ENCODE data around the gene ADAM12.

DNA sequence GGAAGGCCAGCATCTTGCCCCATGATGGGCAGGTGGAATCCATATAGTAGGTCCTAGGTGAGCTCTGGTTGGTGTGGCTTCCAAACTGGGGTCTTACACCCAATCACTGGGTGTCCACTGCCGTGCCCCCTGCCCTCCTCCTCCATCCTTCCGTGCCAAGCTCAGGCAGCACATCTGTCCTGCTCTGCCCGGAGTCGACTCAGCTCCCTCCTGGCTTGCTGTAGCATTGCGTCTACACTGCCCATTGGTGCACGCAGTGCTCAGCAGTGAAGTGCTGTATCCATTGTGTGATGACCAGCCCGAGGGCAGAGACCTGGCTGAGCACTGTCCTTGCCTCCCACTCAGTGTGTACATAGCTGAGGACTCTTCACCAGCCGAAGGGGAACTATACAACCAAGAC lies 148.4 kb downstream of the ADAM12 start:
- TF ChIP-seq TAF1 (IDR thresholded peaks at IDR 0.05; ENCODE audit: borderline replicate concordance, low read depth, low read length) (no peak), CTCF (IDR thresholded peaks at IDR 0.05) (no peak), MAX (IDR thresholded peaks at IDR 0.05; ENCODE audit: low read depth) (no peak), EP300 (IDR thresholded peaks at IDR 0.05; ENCODE audit: borderline replicate concordance in 1 of 2, low read depth in 1 of 2, low read length in 1 of 2) (no peak), ELF1 (IDR thresholded peaks at IDR 0.05) (no peak), FOXM1 (IDR thresholded peaks at IDR 0.05; ENCODE audit: low read depth) (no peak), JUND (IDR thresholded peaks at IDR 0.05) (no peak), EZH2phosphoT487 (IDR thresholded peaks at IDR 0.05; ENCODE audit: borderline replicate concordance, low read depth) (no peak), USF1 (IDR thresholded peaks at IDR 0.05; ENCODE audit: borderline replicate concordance, low read depth) (no peak), TEAD4 (IDR thresholded peaks at IDR 0.05; ENCODE audit: borderline replicate concordance, insufficient read depth) (no peak), TCF12 (IDR thresholded peaks at IDR 0.05) (no peak), POLR2AphosphoS5 (IDR thresholded peaks at IDR 0.05; ENCODE audit: low read depth, low read length) (no peak)
- TF ChIP-seq, protein P1, sequence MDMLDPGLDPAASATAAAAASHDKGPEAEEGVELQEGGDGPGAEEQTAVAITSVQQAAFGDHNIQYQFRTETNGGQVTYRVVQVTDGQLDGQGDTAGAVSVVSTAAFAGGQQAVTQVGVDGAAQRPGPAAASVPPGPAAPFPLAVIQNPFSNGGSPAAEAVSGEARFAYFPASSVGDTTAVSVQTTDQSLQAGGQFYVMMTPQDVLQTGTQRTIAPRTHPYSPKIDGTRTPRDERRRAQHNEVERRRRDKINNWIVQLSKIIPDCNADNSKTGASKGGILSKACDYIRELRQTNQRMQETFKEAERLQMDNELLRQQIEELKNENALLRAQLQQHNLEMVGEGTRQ (IDR thresholded peaks at IDR 0.05; ENCODE audit: borderline replicate concordance, low read depth, low read length) = no peak

Measured in SK-N-SH (cell line).